Measurements from ENCODE around the gene TEC.
A peak's percentile ranks its signal among the peaks of the same experiment; 100 is the strongest.

The TEC gene

GRCh38 chr4:48122756-48123155 lies 146.9 kb downstream of the TEC start:
- no peak for DNase-seq (ENCODE audit: low spot score)

- no peak for DNase-seq (ENCODE audit: low spot score)
Observed at GRCh38 chr4:48121180-48121579, 148.5 kb downstream of the TEC start.

GRCh38 chr4:48120132-48120531 lies 149.5 kb downstream of the TEC start:
- no peak for DNase-seq (ENCODE audit: low spot score)

DNA sequence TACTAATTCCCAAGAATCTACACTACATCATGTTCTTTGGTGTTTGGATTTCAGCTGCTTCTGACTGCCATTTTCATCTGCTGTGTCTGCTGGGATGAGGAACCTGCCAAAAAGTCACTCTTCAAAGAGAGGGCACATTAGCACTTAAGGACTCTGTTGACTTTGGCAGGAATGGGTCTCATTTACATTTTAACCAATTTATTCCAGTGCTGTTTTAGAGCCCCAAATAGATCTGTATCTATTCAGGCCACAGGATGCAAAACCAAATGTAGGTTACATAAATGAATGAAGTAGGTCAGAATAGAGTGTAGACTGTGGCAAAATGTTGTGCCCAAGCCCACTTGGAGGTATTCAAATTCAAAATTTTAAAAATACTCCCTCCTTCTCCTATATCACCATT lies 150.0 kb downstream of the TEC start:
- no peak for DNase-seq (ENCODE audit: low spot score)

- DNase-seq (ENCODE audit: low spot score), result no peak
Observed at GRCh38 chr4:48118081-48118480, 151.6 kb downstream of the TEC start.

- no peak for DNase-seq (ENCODE audit: low spot score)
Observed at GRCh38 chr4:48116582-48116981, 153.1 kb downstream of the TEC start.

GRCh38 chr4:48114412-48114811 lies 155.2 kb downstream of the TEC start:
- no peak for DNase-seq (ENCODE audit: low spot score)

DNA sequence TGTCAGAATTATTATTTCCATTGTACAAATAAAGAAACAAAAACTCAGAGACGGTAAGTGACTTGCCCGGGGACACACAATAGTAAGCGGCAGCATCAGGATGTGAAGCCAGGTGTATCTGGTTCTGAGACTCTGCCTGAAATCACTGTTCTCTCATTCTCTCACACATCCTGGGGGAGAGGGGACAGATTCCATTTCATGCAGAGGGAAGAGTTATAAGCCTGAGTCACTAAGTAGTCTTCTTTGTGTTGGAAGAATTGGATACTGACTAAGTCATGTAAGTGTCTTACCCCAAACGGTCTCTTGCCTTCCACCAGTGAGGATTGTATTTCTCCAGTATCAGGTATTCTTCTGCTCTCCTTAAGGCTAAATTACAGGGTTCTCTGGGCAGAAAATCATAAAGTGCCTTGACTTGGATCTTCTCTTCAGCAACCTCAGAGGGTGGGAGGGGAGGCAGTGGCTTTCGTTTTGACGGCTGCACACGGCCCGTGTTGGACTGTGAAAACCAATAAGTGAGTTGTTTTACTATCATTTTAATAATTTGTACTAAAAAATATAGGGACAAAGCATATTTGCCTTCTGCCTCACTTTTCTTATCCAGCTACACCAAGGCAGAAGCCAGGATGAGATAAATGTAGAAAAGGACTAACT lies 157.5 kb downstream of the TEC start:
- no peak for DNase-seq (ENCODE audit: low spot score)

GRCh38 chr4:48110452-48110978 lies 159.1 kb downstream of the TEC start:
- no peak for DNase-seq (ENCODE audit: low spot score)

- DNase-seq (ENCODE audit: low spot score), result peak; percentile 48
Observed at GRCh38 chr4:48109413-48110263, 160.0 kb downstream of the TEC start.

GRCh38 chr4:48108309-48109073 lies 161.1 kb downstream of the TEC start:
- DNase-seq (ENCODE audit: low spot score), result no peak

DNA sequence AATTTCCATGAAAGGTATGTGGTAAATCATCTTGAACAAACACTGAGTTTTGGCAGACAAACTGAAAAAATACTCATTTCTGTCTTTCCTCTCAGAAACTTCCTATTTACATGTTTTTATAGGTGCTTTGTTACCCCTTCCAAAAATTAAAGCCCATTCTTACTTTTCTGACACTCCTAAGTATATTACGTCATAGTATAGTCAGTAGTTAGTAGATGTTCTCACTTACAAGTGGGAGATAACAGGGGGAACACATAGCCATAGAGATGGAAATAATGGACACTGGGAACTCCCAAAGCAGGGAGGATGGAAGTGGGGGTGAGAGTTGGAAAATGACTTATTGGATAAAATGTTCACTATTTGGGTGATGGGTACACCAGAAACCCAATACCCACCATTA lies 164.4 kb downstream of the TEC start:
- DNase-seq (ENCODE audit: low spot score), result no peak

DNA sequence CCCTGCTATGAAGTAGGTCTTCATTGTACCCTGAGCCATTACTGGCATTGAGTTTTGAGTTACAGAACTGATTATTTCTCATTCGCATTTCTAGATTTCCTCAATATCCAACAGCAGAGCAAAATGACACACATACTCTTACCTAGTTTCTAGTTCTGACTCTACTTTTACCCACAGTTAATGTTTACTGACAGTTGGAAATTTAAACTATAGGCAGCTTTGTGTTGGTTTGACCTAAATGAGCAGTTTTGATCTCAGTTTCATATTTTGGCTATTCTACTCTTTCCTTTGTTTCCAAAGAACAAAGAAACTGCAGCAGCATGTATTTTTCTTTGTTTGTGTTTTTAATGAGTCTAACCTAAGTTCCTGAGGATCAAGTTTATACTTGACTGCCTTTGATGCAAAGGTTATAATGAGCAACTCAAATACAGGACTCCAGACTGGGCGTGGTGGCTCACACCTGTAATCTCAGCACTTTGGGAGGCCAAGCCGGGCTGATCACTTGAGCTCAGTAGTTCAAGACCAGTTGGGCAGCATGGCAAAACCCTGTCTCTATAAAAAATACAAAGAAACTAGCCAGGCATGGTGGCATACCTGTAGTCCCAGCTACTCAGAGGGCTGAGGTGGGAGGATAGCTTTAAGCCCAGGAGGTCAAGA lies 166.0 kb downstream of the TEC start:
- DNase-seq (ENCODE audit: low spot score), result no peak

DNA sequence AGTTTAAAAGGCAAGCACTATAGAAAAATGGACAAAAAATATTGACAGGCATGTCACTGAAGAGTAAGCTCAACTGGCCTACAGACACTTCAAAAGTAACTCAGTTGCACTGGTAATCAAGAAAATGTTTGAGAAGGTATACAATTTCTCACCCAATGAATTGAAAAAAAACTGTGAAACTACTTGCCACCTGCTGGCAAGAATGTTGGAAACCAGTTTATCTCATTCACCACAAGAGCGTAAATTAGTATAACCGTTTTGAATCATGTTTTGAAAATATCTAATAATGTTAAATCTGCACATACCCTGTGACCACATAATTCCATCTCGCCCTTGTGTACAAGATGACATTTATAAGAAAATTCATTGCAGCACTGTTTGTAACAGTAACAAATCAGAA lies 167.3 kb downstream of the TEC start:
- DNase-seq (ENCODE audit: low spot score), result no peak

GRCh38 chr4:48100256-48100655 lies 169.4 kb downstream of the TEC start:
- no peak for DNase-seq (ENCODE audit: low spot score)

DNA sequence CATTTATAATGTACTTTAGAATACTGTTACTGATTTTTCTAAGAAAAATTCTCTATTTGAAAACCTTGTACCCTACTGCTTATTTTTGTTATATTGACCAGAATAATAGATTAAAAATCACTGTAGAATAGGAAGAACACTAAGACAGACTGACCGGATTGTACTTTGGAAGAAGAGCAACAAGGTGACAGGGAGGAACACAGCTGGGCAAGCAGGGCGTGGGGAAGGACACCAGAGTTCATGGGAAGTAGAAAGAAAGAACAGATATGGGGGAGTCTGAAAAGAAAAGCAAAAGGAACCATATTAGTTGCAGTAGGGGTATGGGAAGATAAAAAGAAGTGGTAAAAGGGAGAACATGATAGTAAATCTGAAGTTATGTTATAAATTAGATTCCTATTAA lies 174.2 kb downstream of the TEC start:
- DNase-seq (ENCODE audit: low spot score), result no peak

DNA sequence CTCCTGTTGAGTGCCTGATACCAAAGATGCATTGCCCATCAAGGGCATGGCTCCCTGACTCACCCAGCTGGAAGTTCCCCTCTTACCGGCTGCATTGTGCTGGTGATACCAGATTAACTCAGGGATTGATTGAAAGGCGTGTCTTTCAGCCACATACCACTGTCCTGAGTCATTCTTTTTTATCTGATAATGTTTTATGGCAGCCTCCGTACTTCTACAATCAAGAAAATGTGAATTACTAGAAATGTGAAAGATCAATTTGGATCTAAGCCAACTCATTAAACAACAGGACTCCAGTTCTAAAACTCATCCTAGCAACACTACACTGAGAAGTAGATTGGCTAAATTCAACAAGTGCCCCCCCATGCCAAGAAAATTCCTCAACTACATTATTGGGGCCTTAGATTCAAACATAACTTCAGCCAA lies 175.6 kb downstream of the TEC start:
- no peak for DNase-seq (ENCODE audit: low spot score)

DNA sequence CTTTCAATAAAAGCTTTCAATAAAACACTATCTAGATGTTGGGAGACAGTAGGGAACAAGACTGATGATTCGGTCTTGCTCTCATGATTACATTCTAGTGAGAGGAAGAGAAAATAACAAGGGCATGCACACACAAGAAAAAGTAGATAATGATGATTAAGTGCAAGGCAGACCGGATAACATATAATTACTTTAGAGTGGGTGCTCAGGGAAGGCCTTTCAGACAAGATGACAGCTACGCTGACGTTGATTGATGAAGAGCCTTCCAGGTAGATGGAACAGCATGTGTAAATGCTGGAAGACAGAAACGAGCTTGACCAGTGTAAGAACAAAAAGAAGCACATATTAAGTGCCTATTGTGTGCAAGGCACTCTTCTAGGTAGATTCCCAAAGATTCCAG lies 179.0 kb downstream of the TEC start:
- DNase-seq (ENCODE audit: low spot score), result no peak

GRCh38 chr4:48085821-48086589 lies 183.6 kb downstream of the TEC start:
- no peak for DNase-seq (ENCODE audit: low spot score)
